Measurements from ENCODE around the gene FOXD4L3.
"Not testable (repeated sequence)": the region's sequence is repeated elsewhere in the genome, so short reads cannot be mapped to it uniquely, and the experiment has no call there.

FOXD4L3 gene

DNA sequence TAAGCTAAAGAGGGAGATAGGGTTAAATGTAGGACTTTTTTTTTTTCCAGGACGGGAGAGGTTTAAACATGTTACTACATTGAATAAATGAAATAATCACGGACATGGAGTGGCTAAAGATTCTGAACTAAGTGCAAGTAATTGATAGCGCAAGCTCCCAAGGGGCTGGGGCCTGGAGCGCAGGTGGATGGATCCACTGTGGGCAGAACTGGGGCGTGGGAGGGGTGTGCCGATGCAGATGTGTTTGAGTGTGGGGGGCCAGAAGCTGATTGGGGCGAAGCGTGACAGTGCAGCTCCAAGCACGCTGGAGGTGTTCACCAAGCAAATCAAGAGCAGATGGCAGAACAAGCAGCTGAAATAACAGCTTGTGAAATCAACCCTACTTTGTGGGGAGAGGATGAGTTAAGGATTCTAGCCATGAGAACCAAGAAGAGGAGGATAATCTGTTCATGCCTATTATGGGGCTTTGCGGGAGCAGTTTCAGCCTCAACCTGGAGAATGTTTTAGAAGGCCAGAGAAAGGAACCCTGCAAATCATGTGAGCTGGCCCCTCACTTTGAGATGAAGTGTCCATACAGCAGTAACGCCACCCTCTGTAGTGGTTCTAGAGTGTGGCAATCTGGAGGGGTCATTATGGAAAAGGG is 28.0 kb downstream of the FOXD4L3 start:
- H3K27me3 ChIP-seq; H3K9me3 ChIP-seq; H3K4me1 ChIP-seq (ENCODE audit: control insufficient read depth in 1 of 2, insufficient read depth in 1 of 2, low read depth in 1 of 2, low read length in 1 of 2); H3K4me3 ChIP-seq (ENCODE audit: low read depth in 1 of 2, low read length in 1 of 2); H3K36me3 ChIP-seq; H3K27ac ChIP-seq: not testable (repeated sequence)

DNA sequence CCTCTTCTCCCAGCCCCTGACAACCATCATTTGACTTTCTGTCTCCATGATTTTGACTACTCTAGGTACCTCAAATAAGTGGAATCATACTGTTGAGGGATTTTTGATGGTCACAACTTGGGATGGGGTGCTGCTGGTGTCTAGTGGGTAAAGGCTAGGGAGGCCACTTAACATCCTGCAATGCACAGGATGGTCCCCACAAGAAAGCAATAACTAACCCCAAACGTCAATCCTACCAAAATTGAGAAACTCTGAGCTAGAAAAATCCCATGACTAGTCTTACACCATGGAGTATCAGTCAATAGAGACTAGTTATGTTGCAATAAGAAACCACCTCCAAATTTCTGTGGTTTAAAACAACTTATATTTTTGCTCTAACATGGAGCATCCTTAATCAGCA is 29.5 kb downstream of the FOXD4L3 start:
- H3K36me3 ChIP-seq; H3K27me3 ChIP-seq; H3K27ac ChIP-seq; H3K4me1 ChIP-seq (ENCODE audit: control insufficient read depth in 1 of 2, insufficient read depth in 1 of 2, low read depth in 1 of 2, low read length in 1 of 2); H3K4me3 ChIP-seq (ENCODE audit: low read depth in 1 of 2, low read length in 1 of 2); H3K9me3 ChIP-seq: not testable (repeated sequence)

DNA sequence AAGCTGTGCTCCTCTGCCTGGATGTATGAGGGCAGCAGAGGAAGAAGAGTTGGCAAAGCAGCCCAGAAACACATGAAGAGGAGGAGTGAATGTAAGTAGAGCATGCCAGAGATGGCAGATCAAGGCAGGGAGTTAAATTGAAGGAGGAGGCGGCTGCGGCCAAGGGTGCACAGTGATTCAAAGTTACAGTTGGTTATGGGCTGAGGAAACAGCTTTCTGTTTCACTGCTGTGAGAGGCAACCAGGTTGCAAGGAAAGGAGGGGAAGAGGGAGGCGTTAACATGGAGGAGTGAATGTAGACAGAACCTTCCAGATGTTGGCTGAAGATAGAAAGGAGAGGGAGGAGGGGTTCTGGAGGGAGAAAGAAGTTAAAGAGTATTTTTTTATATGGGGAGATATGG is 33.3 kb downstream of the FOXD4L3 start:
- not testable (repeated sequence) for H3K27me3 ChIP-seq; H3K36me3 ChIP-seq; H3K27ac ChIP-seq; H3K4me3 ChIP-seq (ENCODE audit: low read depth in 1 of 2, low read length in 1 of 2); H3K9me3 ChIP-seq; H3K4me1 ChIP-seq (ENCODE audit: control insufficient read depth in 1 of 2, insufficient read depth in 1 of 2, low read depth in 1 of 2, low read length in 1 of 2)

DNA sequence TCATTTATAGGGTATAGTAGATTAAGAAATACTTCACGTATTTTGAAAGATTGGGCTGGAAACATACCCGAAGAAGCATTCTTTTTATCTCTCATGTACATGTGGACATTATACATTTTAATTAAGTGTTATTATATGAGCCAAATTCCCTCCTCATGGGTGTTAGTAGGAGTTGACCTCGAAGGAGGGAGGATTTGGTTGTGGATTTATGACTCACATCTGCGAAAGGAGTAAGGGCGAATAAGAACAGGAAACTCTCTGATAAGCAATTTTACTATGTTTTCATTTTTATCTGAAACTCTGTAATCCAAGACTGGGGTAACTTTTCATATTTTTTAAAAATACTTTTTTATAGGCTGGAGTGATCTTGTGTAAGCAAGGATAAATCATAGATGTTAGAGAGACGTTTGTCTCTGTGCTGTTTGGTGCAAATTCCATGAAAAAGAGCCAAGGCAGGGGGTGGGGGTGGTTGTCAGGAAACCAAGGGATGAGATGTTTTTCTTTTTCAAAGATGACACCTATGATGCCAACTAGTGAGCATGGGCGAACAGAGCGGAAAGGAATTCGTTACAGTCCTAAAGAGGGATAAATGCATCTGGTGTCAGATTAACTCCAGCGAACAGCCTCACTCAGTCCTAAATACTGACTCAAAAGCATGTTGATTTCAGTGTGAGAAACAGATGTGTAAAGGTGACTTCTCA is 34.1 kb downstream of the FOXD4L3 start:
- H3K36me3 ChIP-seq; H3K4me3 ChIP-seq (ENCODE audit: low read depth in 1 of 2, low read length in 1 of 2); H3K4me1 ChIP-seq (ENCODE audit: control insufficient read depth in 1 of 2, insufficient read depth in 1 of 2, low read depth in 1 of 2, low read length in 1 of 2); H3K27me3 ChIP-seq; H3K27ac ChIP-seq; H3K9me3 ChIP-seq: not testable (repeated sequence)

DNA sequence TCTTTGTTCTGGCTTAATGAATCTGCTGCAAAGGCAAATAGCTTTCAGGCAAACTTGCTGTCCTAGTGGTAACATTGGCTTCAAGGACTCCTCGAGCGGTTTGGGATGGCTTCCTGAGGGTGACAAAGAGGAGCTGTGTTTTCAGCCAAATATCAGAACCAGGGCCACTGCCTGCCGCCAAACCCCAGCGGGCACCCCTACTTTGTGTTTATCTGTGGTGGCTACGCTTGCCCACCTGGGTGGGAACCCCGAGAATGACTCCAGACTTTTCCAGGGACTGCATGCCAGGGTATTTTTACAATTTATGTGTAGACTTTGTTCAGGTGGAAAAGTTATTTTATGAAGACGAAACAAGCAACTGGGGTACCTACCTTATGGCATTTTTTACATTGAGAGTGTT is 35.3 kb downstream of the FOXD4L3 start:
- not testable (repeated sequence) for H3K36me3 ChIP-seq; H3K4me1 ChIP-seq (ENCODE audit: control insufficient read depth in 1 of 2, insufficient read depth in 1 of 2, low read depth in 1 of 2, low read length in 1 of 2); H3K4me3 ChIP-seq (ENCODE audit: low read depth in 1 of 2, low read length in 1 of 2); H3K27me3 ChIP-seq; H3K27ac ChIP-seq; H3K9me3 ChIP-seq

DNA sequence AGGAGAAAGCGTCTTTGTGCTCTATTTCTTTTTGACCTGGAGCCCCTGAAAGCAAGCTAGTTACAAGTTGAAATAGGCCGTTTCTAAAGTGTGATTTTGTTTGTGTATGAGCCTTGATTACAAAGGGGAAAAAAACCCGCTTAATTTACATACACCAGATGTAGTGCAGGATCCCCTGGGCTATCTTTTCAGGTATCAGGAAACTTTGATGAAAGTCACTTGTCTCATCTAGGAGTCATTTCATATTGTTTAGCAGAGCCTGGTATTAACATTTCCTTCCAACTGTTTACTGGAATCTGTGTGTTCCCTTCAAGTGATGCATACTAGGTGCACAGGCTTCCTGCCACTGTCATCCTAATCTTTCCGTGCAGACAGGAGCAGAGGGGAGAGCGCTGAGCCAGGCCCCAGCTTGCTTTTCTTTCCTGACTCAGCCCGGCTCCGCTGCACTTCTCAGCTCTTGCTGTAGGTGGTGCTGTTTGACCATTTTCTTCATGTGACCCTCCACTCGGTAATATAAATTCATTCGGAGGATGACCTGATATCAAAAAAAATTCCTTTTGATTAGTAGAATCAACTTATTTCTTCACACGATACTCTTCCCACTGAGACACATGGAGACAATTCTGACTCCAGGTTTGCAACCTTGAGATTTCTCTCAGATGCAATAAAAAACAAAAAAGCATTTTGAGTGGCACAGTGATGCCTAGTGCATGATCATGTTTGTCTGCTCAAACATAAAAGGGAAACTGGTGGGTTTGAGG is 39.8 kb downstream of the FOXD4L3 start:
- not testable (repeated sequence) for H3K9me3 ChIP-seq; H3K36me3 ChIP-seq; H3K4me1 ChIP-seq (ENCODE audit: control insufficient read depth in 1 of 2, insufficient read depth in 1 of 2, low read depth in 1 of 2, low read length in 1 of 2); H3K27me3 ChIP-seq; H3K27ac ChIP-seq; H3K4me3 ChIP-seq (ENCODE audit: low read depth in 1 of 2, low read length in 1 of 2)

DNA sequence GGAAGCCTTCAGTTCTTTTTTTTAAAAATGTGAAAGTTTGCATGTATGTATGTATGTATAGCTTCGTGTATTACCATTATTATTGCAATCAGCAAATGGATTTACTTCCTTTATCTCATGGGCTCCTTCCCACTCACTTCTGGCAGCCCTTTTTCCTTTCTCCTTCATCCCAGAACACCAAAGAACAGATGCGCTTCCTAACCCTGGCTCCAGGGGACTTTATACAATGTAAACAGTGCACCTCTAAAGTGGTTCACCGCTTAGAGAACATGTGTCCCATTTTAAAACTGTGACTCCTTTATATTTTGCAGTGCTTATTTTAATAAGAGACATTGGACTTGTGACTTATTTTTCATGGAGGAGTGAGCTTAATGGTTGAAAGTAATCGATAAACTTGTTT is 40.6 kb downstream of the FOXD4L3 start:
- H3K4me1 ChIP-seq (ENCODE audit: control insufficient read depth in 1 of 2, insufficient read depth in 1 of 2, low read depth in 1 of 2, low read length in 1 of 2); H3K36me3 ChIP-seq; H3K4me3 ChIP-seq (ENCODE audit: low read depth in 1 of 2, low read length in 1 of 2); H3K27me3 ChIP-seq; H3K9me3 ChIP-seq; H3K27ac ChIP-seq: not testable (repeated sequence)

DNA sequence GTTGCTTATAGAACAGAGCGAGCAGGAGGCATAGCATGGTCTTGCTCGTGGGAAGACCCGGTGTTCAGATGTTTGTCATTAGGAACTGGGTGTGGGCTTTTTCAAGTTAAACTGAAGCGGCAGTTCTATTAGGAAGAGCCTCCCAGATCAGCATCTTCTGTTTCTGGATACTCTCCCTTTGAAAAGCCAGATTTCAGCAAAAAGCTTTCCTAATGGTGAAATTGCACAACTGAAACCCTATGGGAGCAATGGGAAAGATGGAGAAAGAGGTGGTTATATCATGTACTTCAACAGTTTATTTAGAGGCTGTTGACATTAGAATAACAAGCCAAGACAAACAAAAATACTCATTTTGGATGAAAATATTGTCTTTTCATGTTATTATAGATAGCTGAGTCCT is 41.3 kb downstream of the FOXD4L3 start:
- not testable (repeated sequence) for H3K4me1 ChIP-seq (ENCODE audit: control insufficient read depth in 1 of 2, insufficient read depth in 1 of 2, low read depth in 1 of 2, low read length in 1 of 2)

DNA sequence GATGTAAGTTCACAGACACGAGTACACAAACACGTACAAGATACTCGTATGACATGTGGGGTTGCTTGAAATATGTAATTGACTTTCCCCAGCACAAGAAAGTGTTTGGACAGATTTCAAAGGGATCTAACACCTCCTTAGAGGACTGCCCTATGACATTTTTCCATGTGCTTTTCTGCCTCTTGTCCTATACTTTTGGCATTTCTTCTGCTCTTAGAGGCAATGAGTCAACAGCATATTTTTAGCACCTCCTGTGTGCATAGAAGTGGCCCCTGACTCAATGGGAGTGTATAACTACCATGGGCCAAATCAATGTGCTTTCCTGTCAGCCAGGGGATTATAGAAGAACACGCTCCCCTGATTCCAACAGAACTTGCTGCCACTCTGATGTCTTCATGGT is 49.0 kb downstream of the FOXD4L3 start:
- not testable (repeated sequence) for H3K9me3 ChIP-seq; H3K36me3 ChIP-seq; H3K4me3 ChIP-seq (ENCODE audit: low read depth in 1 of 2, low read length in 1 of 2); H3K4me1 ChIP-seq (ENCODE audit: control insufficient read depth in 1 of 2, insufficient read depth in 1 of 2, low read depth in 1 of 2, low read length in 1 of 2); H3K27ac ChIP-seq
- peaks cover 38% of the 10 kb centered on the region for H3K27me3 ChIP-seq

More for the DNA sequence above, 41.3 kb downstream of the FOXD4L3 start:
- not testable (repeated sequence) for H3K4me3 ChIP-seq (ENCODE audit: low read depth in 1 of 2, low read length in 1 of 2); H3K9me3 ChIP-seq; H3K36me3 ChIP-seq; H3K27ac ChIP-seq; H3K27me3 ChIP-seq

Data from neutrophil (primary cell).